Coronary artery (tissue), 2 donors: ENCODE results near the gene TELO2.

ENCODE experiments used
- DNase-seq: peaks from one replicate; pipeline ENCODE4 v3.0.0-alpha.2; 2017; ENCODE audit warnings: low spot score
- H3K27ac ChIP-seq, 2 donors: fragments of 200-600 bp; sonication (generic); one replicate each; pipeline ENCODE4 v1.5.1; 2016 to 2019
- H3K4me3 ChIP-seq: fragments of 200-600 bp; sonication (generic); 2 replicates; pipeline ENCODE4 v1.5.1; 2016; ENCODE audit warnings: mild to moderate bottlenecking, moderate library complexity
- TF ChIP-seq, protein P1 (sequence below): fragments of 200-600 bp; sonication (generic); IDR thresholded peaks from one replicate; pipeline ENCODE4 v1.5.1; 2019; ENCODE audit warnings: antibody characterized with exemption

TELO2 gene

GRCh38 chr16:1510941-1511351 is 17.8 kb downstream of the TELO2 start:
- peak overlapping the region; percentile 88 to 95 for H3K27ac ChIP-seq
- no peak overlapping the region for H3K4me3 ChIP-seq
- TF ChIP-seq, protein P1, sequence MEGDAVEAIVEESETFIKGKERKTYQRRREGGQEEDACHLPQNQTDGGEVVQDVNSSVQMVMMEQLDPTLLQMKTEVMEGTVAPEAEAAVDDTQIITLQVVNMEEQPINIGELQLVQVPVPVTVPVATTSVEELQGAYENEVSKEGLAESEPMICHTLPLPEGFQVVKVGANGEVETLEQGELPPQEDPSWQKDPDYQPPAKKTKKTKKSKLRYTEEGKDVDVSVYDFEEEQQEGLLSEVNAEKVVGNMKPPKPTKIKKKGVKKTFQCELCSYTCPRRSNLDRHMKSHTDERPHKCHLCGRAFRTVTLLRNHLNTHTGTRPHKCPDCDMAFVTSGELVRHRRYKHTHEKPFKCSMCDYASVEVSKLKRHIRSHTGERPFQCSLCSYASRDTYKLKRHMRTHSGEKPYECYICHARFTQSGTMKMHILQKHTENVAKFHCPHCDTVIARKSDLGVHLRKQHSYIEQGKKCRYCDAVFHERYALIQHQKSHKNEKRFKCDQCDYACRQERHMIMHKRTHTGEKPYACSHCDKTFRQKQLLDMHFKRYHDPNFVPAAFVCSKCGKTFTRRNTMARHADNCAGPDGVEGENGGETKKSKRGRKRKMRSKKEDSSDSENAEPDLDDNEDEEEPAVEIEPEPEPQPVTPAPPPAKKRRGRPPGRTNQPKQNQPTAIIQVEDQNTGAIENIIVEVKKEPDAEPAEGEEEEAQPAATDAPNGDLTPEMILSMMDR = no peak
- no peak for DNase-seq

- Histone ChIP-seq H3K27ac (peak overlapping the region in 1 of 2 donors; percentile 32), H3K4me3 (no peak overlapping the region)
- TF ChIP-seq, protein P1 = no peak
- DNase-seq = no peak
These were observed 18.8 kb downstream of the TELO2 start for GRCh38 chr16:1511662-1512569.

DNA sequence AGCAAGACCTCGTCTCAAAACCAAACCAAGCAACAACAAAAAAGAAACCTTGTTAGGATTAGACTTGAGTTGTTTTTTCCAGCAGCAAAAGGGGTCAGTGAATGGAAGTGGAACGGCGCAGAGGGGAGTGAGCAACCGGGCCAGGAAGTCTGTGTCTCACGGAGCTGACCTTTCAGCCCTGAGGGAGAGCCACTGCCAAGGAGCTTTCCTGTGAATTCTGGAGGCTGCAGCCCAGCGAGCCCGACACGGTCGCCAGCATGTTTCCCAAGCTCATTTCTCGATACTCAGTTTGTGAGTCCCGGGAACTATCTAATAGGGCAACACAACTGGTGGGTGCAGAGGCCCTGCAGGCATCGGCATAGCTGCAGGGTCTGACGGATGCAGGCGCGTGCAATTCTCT is 19.6 kb downstream of the TELO2 start:
- TF ChIP-seq, protein P1 = no peak
- Histone ChIP-seq H3K27ac (no peak overlapping the region), H3K4me3 (no peak overlapping the region)
- no peak for DNase-seq

DNA sequence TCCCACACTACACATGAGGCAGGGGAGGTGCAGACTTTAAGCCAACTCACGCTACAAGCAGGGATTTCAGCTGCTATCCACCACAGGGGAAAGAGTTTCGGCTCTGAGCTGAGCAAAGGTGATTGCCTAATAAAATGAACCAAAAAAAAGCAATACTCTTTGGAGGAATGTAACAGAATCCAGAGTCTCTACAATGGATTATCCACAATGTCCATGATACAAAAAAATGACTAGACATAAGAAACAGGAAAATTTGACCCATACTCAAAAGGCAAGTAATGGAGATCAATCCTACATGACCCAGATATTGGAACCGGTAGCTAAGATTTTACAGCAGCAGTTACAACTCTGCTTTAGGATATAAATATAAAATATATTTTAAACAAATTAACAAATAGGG is 21.3 kb downstream of the TELO2 start:
- H3K4me3 ChIP-seq = no peak overlapping the region
- H3K27ac ChIP-seq = no peak overlapping the region
- TF ChIP-seq, protein P1 = no peak
- DNase-seq = no peak

DNA sequence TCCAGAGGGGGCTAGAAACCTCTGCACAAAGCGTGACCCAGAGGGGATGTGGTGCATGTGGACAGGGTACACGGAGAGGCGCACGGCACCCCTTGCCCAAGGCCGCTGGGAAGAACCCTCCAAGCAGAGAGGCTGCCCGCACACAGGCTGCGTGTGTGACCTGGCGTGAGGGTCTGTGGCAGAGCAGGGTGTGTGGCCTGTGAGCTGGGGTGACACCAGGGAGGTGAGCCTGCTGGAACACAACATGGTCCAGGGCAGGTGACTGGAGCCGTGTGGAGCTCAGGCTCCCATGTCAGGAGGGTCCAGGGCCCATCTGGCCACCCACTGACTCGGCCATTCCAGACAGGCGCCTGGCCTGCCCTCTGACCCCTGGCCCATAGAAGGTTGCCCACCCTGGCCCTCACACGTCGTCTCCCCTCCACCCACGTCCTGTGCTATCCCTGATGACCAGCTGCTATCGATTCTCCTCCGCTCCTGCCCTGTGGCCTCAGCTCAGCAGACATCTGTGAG is 25.5 kb downstream of the TELO2 start:
- Histone ChIP-seq H3K4me3 (no peak overlapping the region), H3K27ac (no peak overlapping the region)
- TF ChIP-seq, protein P1 = no peak
- DNase-seq = no peak

DNA sequence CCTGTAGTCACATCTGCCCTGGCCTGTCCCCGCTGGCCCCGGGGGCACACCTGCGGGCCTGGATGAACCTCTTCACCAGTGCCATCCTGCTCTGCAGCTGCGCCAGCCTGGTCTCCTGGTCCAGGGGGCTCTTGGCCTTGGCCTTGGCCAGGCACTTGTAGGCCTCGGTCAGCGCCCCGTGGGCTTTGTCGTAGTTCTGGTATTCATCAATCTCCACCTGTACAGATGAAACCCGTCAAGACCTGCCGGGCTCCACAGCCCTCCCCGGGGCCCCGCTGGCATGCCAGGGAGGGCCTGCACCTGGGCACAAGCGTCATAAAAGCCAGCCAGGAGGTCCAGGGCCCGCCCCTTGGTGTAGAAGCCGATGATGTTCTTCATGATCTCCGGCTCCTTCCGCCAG is 26.7 kb downstream of the TELO2 start:
- DNase-seq = no peak
- TF ChIP-seq, protein P1 = no peak
- Histone ChIP-seq H3K4me3 (no peak overlapping the region), H3K27ac (no peak overlapping the region)

DNA sequence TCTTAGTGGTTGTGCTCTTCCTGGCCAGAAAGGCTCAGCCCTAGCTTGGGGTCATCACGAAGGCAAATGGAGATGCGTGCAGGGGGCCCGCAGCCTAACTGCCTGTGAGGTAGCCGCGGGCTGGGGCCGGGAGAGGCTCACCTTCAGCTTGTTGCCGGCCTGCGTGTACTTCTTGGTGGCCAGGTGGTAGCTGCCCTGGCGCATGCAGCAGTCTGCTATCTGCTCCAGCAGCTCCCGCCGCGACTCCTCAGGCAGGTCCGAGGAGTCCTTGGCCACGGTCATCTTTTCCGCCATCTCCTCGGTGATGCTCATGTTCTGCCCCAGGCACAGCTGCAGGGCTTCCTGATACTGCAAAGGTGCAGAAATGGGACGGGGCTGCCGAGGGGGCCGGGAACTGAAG is 27.3 kb downstream of the TELO2 start:
- H3K27ac ChIP-seq = no peak overlapping the region
- DNase-seq = no peak
- TF ChIP-seq, protein P1 = no peak
- H3K4me3 ChIP-seq = no peak overlapping the region
